Thyroid gland (tissue), 4 donors: Measurements from ENCODE around the gene CACNA1B.

Source experiments
- CTCF ChIP-seq, 6 experiments: fragments of 200-600 bp in 3 of 6; fragments of 450-650 bp in 3 of 6; sonication (generic) in 3 of 6; IDR thresholded peaks; one replicate each; pipeline ENCODE4 v1.5.1; 2016 to 2019; ENCODE audit warnings: antibody characterized with exemption in 6 of 6, mild to moderate bottlenecking in 2 of 6, inconsistent platforms in 1 of 6, moderate library complexity in 1 of 6
- POLR2A ChIP-seq, 2 donors: fragments of 450-650 bp; IDR thresholded peaks; one replicate each; pipeline ENCODE4 v1.6.1; 2017; ENCODE audit warnings: antibody characterized with exemption in 2 of 2, mild to moderate bottlenecking in 2 of 2, moderate library complexity in 1 of 2

DNA sequence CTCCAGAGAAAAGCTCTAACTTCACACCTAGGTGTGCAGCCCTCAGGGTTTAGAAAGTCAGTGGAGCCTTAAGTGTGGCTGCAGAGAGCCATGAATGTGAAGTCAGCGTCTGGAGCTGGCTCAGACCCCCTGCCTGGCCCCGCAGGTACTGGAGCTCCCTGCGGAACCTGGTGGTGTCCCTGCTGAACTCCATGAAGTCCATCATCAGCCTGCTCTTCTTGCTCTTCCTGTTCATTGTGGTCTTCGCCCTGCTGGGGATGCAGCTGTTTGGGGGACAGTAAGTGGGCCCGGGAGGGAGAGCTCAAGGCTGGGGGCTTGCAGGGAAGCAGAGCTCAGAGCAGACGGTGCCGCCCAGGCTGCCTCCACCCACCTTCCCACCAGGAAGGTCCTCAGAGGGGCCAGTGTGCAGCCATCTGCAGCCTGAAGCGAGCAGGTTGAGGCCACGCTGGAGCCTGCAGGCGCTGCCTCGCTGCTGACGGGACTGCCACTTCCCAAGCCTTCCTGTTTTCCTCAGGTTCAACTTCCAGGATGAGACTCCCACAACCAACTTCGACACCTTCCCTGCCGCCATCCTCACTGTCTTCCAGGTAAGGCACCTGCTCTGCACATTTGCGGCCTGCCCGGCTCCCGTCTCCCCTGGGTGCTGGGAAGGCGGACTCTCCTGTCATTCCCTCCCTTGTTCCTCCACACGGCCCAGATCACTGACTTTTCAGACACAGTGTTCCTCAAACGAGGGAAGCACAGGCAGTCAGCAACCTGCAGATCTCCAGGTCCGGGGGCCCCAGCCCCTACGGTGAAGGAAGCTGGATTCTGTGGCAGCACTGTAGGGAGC lies 108.9 kb downstream of the CACNA1B start:
- TF ChIP-seq CTCF (IDR thresholded peaks at IDR 0.05) = no peak
- no peak for TF ChIP-seq POLR2A (IDR thresholded peaks at IDR 0.05)
